ENCODE results near the gene DPYSL4.
"Not testable (repeated sequence)": the region's sequence is repeated elsewhere in the genome, so short reads cannot be mapped to it uniquely, and the experiment has no call there.

DPYSL4 gene

DNA sequence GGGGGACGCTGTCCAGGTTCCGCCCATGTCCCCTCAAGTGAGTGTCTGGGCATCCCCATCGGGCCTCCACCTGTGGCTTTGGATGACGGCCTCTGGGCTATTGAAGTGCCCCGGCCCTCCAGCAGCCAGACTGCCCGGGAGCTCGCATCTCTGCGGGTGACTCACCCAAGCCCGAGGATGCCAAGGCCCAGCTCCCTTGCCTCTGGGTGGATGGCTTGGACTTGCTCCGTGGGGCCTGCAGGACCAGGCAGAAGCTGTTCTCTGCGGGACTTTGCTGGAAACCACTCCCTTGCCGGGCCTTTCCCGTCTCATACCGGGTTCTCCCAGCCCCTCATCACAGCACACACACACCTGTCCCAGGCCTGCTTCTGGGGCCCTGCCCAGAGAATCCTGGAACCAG lies 22.4 kb downstream of the DPYSL4 start:
- no peak for DNase-seq

DNA sequence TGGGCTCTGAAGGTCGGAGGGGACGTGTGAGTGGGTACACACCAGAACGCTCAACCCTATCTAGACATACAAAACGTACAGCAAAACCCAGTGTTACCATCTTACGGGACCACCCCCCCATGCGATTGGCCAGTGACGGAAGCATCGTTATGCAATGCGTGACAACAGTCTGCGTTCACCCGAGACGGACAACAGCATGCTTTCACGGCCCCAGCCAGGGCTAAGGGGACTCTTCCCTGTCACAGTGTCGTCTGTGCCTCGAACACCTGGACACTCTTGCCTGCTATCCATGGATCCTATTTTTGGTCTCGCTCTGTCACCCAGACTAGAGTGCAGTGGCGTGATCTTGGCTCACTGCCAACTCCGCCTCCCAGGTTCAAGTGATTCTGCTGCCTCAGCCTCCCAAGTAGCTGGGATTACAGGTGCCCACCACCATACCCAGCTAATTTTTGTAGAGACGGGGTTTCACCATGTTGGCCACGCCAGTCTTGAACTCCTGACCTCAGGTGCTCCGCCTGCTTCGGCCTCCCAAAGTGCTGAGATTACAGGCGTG lies 23.3 kb downstream of the DPYSL4 start:
- no peak for DNase-seq

DNA sequence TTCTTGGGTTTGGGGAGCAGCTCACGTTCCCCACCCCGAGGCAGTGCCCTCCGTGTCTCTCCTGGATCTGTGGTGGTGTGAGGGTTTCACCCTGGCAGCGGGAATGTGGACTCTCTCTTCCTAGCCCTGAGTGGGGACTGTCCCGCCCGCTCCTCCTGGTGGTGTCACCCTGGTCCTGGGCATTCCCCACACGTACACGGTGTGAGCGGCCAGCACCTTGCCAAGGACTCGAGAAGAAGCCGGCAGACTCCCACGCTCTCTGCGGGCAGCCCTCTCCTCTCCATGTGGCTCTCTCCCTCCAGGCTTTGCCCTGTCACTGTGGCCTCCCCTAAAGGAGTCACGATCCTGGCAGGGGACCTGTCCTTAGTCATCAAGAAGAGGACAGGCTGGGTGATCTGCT lies 24.0 kb downstream of the DPYSL4 start:
- no peak for DNase-seq

DNA sequence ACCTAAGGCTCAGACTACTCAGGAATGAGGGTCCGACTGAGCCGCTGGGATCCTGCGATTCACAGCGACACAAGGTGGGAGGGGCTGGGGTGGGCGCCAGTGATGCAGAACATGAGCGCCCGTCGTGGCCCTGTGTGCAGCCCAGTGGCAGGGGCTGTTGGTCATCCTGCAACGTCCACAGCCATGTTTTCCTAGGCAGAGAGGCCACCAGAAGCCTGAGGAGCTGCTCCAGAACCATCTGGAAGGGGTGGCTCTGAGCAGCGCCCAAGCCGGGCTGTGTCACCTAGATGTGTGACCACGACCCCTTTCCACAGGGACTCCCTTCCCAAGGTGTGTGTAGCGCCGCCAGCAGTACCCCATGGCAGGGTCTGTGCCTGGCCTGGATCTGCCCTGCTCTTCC lies 24.5 kb downstream of the DPYSL4 start:
- DNase-seq: no peak

DNA sequence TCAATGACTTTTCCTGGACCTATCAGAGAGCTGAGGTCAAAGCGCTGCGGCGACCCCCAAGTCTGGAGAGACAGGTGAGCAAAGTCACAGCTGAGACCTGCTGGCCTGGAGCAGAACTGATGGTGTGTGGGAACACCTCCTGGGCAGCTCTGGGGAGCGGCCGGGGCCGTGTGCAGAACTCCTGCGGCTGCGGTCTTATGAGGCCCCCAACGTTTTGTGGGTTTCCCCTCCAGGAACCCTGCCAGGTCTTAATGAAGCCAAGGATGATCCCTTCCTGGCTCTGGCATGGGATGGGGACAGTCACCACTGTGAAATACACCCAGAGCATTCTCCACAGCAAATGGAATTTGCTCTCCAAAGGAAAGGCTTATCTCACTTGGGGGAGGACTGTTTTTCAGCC lies 26.1 kb downstream of the DPYSL4 start:
- DNase-seq: no peak

DNA sequence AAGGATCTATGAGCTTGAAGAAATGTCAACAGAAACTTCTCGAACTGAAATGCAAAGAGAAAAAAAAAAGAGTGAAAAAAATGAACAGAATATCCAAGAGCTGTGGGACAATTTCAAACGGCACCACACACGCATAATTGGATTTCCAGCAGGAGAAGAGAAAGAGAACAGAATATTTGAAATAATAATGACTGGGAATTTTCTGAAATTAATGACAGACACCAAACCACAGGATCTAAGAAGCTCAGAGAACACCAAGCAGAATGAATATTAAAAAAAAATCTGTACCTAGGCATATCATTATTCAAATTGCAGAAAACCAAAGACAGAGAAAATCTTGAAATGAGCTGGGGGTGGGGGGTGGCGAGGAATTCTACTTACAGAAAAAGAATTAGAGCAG lies 27.2 kb downstream of the DPYSL4 start:
- DNase-seq: no peak

DNA sequence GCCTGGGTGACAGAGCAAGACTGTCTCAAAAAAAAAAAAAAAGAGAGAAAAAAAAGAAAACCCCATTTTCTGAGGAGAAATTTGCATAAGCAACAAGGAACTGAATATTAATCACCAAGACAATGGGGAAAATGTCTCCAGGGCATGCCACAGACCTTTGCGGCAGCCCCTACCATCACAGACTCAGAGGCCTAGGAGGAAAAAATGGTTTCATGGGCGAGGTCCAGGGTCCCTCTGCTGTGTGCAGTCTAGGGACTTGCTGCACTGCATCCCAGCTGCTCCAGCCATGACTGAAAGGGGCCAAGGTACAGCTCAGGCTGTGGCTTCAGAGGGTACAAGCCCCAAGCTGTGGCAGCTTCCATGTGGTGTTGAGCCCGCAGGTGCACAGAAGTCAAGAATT lies 29.7 kb downstream of the DPYSL4 start:
- DNase-seq: not testable (repeated sequence)

DNA sequence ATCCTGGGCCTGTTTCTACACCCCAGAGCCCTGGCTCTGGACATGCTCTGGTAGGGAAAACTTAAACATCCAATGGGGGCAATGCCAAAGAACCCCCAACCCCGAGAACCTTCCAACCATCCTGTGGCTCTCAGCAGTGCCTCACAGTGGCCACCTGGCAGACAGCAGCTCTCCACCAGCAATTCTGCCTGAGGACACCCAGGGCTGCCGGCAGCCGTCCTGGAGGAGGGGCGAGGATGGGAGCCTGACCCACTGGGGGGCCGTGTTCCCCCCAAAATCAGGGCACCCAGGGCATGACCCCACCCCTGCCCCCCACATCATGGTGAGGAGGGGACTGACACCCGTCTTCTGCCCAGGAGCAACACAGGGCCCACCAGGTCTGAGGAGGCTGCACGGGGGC lies 32.7 kb downstream of the DPYSL4 start:
- no peak for DNase-seq

DNA sequence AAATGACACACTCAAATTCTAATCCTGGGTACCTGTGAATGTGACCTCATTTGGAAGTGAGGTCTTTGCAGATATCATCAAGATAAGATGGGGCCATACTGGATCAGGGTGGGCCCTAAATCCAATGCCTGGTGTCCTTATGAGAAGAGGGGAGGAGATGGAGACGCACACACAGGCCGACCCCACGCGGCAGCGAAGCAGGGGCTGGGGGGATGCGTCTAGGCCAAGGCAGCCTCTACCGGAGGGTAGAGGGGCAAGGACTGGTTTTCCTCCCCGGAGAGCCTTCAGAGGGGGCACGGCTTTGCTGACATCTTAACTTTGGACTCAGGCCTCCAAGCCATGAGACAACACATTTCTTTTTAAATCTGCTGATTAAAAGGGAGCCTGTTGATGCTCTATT lies 33.3 kb downstream of the DPYSL4 start:
- no peak for DNase-seq

DNA sequence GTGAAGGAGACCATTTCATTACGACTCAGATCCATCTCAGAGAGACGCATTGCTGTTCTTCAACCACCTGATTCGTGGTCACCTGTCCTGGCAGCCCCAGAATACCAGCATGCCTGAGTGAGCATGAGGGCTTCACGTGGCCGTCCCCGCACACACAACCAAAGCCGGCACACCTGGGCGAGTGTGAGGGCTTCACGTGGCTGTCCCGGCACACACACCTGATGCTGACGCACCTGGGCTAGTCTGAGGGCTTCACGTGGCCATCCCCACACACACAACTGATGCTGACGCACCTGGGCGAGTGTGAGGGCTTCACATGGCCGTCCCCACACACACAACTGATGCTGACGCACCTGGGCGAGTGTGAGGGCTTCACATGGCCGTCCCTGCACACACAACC lies 34.2 kb downstream of the DPYSL4 start:
- not testable (repeated sequence) for DNase-seq

DNA sequence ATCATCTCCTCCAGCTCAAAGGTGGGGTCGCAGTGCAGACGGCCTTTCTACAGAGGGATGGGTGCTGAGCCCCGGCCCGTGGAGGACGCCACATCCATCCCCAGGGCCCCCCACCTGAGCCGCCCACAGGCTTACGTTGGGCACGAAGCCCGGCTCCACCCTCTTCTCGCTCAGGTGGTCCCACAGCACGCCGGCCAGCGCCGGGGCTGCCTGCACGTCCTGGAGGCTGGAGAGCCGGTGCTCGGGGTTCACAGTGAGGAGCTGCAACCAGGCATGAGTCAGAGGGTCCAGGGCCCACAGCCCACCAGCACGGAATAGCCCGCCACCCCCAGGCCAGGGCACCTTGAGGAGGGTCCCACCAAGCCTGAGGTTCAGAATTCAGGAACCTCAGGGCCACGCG lies 36.0 kb downstream of the DPYSL4 start:
- DNase-seq: no peak

DNA sequence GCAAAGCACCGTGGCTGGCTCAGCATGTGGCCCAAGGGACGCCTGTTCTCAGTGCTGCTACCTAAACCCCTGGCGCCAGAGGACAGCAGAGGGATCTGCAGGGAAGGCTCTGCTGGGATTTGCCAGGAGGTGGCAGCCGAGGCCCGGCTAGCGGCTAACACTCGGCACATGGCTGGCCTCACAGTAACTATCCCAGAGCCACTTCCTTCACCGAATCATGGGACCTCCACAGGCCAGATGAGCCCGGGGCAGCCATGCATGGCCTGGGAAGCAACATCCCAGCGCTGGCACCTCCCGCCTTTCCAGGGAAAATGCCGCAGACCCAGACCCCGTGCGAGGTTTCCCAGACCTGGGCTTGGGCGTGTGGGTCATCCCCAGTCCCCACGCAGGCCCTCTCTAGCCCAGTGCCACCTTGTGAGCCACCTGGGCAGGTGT lies 36.4 kb downstream of the DPYSL4 start:
- peak; percentile 78 for DNase-seq

DNA sequence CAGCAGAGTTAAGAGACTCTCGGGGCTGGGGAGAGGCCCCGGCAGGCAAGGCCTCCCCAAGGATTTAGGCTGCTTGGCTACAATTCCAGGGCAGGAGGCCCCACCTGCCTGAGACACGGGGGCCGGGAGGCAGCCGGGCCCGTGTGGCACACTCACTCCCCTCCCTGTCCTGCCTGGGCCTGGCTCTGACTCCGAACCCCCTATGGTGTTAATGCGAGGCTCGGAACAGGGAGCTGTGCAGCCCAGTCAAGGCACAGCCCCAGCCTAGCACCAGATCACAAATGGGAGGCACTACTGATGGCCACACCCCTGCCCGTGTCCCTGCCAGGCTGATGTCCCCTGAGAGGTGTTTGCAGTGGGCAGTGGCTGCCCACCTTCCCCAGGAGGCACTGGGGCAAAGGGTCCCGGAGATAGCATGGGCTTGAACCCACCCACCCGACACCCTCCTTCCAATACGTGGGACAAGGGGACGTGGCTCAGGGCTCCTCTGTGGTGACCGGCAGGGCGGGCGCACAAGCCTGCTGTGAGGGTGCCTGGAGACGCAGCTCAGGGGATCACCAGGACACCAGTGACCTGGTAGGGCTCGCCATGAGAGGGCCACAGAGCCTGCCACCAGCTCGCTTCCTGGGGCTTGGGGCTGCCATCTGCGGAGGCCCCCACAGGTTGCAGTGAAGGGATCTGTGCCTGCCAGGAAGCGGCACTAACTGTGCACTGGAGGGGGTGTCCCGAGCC lies 37.0 kb downstream of the DPYSL4 start:
- DNase-seq: no peak

DNA sequence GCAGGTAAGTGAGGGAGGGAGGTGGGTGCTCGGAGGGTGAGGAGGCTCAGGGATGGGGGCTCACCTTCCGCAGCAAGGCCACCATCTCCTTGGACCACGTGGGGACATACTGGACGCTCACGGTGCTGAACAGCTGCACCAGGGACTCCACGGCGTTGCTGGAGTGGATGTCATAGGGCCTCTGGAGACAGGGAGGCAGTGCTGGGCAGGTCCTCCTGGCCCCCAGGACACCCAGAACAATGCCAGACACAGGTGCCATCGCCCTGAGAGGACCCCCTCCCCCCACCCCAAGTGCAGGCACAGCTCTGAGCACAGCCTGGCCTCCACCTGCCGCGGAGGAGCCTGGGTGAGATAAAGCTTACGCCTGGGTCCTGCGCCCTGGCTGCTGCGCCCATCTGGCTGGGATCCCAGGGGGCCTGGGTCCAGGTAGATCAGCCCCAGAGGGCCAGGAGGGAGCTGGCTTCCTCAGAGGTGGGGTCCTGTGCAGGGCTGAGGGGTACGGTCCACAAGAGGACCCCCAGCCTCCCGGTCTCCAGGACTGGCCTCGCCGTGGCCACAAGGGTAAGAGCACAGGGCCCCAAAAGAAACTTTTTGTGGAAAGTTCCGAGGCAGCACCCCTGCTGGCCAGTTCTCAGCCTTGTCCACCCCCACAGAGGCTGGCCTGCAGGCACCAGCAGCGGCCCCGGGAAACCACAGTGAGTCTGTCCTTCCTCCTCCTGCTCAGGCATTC lies 37.8 kb downstream of the DPYSL4 start:
- DNase-seq: no peak

DNA sequence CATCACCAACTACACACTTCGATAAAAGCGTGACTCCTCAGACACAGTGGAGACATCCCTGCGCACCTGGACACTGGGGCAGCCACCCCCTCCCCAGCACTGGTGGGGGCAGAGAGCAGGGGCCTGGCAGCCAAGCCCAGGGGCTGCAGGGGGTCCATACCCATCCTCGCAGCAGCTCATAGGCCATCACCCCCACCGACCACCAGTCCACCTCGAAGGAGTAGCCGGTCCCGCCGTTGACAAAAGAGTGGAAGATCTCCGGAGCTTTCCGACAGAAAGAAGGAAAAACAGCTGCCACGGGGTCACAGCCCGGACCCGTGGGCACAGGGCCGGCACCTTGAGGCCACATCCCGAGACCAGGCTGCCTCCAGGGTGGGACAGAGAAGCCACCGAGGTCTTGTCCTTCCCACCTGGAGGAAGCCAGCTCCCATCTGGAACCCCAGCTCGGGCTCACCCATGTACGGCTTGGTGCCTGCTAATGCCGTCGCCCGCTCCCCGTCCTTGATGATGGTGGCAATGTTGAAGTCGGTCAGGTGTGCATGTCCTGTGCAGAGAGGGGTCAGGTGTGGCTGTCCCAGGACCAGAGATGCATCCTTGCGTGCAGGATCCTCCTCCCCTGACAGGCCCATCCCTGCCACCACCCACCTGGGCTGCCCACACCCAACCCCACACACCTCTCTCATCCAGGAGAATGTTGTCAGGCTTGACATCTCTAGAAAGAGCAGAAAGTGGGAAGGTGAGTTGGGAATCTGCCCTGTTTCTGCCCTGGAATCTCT lies 38.5 kb downstream of the DPYSL4 start:
- DNase-seq: no peak

DNA sequence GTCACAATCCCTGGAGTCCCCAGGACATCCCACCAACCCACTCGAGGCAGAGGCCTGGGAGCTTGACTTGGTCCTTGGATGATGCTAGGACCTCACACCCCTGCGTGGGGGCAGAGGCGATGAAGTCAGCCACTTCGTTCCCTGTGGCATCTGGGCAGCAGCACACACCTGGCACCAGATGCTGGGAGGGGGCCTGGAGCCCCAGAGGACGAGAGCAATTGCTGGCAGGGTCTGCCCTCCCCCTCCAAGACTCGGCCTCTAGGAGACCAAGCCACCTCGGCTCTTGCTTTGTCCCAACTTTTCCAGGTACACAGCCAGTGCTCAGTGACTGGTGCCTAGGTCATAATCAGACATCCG lies 39.1 kb downstream of the DPYSL4 start:
- no peak for DNase-seq

DNA sequence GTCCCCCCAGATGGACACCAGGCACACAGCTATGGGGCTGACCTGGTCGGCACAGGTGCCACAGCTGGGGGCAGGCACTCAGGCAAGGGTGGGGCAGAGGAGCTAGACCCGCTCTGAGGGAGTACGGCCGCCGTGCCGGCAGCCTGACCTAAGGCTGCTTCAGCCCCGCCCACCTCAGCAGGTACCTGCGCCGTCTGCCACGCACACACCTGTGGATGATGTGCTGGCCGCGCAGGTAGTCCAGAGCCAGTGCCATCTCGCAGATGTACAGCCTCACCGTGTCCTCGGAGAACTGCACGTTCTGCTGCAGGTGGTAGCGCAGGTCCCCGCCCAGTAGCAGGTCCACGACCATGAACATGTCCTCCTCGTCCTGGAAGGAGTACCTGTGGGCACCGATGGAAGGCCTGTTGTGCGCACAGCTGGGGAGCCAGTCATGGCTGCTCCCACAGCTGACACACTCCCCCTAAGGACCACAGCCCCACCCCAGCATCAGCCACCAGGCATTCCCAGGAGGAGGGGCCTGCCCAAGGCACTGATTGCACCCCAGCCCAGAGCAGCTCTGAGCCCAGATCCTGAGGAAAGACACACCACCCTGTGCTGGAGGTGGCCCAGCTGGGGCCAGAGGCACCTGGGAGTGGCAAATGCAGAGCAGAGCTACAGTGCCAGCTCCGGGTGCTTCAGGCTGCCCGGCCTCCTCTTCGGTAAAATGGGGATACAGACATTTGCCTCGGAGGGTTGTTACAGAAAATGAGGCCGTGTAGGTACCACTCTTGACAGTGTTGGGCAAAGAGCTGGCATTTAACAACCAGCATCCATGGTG lies 40.0 kb downstream of the DPYSL4 start:
- no peak for DNase-seq

DNA sequence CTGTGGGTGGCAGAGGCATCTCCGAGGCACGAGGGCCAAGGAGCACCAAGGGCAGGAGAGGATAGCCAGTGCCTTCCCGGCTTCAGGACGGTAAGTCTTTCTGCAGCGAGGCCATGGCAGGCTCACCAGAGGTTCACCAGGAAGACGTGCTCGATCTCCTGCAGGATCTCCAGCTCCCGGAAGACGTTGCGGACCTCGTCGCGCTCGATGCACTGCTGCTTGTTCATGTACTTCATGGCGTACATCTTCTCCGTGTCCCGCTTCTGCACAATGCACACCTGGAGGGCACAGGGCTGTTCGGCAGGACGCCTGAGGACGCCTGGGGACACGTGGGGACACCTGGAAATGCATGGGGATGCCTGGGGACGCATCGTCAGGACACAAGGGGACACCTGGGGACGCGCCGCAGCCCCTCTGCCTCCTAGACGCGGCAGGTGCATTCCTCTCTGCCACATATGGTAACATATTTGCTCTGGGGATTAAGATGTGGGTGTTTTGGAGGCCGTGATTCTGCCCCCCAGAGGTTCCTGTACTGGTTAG lies 41.2 kb downstream of the DPYSL4 start:
- no peak for DNase-seq

DNA sequence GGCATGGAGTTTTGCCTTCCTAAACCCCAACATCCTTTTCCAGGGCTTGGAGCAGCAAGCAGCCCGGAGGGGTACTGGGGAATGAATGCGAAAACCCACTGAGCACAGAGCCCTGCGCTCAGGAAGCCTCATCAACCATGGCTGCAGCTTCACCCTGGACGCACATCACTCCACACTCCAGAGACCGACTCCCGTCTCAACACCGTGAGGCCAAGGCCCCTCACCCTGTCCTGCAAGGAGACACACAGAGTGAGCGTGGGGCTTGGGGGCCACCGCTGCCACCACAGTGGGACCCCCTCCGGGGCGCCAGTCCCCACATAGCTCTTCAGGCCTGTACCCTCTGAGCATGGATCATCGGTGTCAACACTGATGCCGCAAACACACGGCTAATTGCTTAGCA lies 41.9 kb downstream of the DPYSL4 start:
- no peak for DNase-seq

DNA sequence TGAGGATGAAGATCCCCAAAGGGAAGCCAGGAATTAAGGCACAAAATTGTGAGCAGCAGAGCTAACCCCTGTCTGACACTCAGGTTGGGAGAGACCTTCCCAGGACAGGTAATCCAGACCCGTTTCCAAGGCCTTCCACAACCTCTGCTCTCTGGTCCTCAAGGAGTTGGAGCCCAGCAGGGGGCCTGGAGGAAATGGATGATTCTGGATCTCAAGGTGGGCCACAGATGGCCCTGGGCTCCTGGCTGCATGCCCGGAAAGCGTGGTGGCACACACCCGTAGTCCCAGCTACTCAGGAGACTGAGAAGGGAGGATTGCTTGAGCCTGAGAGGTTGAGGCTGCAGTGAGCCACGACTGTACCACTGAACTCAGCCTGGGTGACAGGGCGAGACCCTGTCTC lies 42.3 kb downstream of the DPYSL4 start:
- DNase-seq: no peak

DNA sequence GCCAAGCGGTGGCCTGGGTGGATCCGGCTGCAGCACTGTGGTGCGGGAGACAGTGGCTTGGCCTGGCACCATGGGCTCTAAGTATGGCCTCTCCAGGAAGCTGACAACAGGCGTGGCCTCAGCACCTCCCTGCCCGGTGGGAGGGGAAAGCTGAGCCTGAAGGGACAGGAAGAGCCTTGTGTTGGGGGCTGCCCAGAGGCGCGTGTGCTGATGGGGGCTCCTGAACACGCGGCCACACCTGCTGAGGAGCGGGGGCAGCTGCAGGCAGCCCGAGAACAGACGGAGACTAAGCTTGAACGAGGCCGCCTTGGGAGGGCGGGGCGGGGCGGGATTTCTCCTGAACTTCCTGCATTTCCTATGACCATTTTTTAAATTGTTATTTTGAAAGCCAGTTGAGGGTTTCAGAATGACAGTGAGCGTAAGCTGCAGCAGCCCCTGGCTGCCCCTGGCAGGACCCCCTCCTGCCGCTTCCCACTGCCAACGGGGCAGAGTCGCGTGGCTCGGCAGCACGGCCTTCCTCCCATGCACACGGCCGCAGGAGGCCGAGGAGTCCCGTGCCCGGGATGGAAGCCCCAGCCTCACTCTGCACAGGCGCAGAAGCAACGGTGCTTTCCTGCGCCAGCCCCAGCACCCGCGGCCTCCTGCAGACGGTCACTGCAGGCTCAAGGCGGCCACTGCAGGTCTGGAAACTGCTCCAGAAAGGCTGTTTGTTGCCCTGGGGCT lies 43.2 kb downstream of the DPYSL4 start:
- peak; percentile 68 for DNase-seq
